GM06990 (cell line): ENCODE measurements around the gene RAD9A.

ENCODE experiments used
- DNase-seq: peaks from one replicate; pipeline ENCODE4 v3.0.0-alpha.2; 2011; ENCODE audit not compliant: insufficient read length; ENCODE audit errors: extremely low read depth
- H3K27me3 ChIP-seq: replicated peaks from 2 replicates; pipeline ENCODE4 v1.6.0; 2011; ENCODE audit warnings: low read length; ENCODE audit not compliant: control insufficient read depth, insufficient read depth
- H3K36me3 ChIP-seq: 2 replicates; pipeline ENCODE4 v1.5.1; 2011; ENCODE audit warnings: low read length; ENCODE audit not compliant: control insufficient read depth, insufficient read depth
- H3K4me3 ChIP-seq: replicated peaks from 2 replicates; pipeline ENCODE4 v1.5.1; 2011; ENCODE audit warnings: low read depth, mild to moderate bottlenecking, control low read depth, low read length
- TF ChIP-seq, protein P1 (sequence below): IDR thresholded peaks from 2 replicates; pipeline ENCODE4 v1.5.1; 2011; ENCODE audit warnings: low read length, control low read depth, mild to moderate bottlenecking, inconsistent platforms; ENCODE audit not compliant: insufficient read depth, poor library complexity, severe bottlenecking

RAD9A gene

GRCh38 chr11:67356864-67357561 lies 34.8 kb upstream of the RAD9A start:
- DNase-seq, result peak; percentile 58
- TF ChIP-seq, protein P1, sequence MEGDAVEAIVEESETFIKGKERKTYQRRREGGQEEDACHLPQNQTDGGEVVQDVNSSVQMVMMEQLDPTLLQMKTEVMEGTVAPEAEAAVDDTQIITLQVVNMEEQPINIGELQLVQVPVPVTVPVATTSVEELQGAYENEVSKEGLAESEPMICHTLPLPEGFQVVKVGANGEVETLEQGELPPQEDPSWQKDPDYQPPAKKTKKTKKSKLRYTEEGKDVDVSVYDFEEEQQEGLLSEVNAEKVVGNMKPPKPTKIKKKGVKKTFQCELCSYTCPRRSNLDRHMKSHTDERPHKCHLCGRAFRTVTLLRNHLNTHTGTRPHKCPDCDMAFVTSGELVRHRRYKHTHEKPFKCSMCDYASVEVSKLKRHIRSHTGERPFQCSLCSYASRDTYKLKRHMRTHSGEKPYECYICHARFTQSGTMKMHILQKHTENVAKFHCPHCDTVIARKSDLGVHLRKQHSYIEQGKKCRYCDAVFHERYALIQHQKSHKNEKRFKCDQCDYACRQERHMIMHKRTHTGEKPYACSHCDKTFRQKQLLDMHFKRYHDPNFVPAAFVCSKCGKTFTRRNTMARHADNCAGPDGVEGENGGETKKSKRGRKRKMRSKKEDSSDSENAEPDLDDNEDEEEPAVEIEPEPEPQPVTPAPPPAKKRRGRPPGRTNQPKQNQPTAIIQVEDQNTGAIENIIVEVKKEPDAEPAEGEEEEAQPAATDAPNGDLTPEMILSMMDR, result peak; percentile 93
- no peaks in the 10 kb centered on the region for H3K27me3 ChIP-seq
- H3K36me3 ChIP-seq, result no peaks in the 10 kb centered on the region
- peak overlapping the region; percentile 10; the same call in 1 of the 2 replicates for H3K4me3 ChIP-seq

GRCh38 chr11:67357831-67358670 lies 33.7 kb upstream of the RAD9A start:
- Histone ChIP-seq H3K27me3 (no peaks in the 10 kb centered on the region), H3K36me3 (no peaks in the 10 kb centered on the region), H3K4me3 (no peak overlapping the region)
- TF ChIP-seq, protein P1, result no peak
- no peak for DNase-seq

DNA sequence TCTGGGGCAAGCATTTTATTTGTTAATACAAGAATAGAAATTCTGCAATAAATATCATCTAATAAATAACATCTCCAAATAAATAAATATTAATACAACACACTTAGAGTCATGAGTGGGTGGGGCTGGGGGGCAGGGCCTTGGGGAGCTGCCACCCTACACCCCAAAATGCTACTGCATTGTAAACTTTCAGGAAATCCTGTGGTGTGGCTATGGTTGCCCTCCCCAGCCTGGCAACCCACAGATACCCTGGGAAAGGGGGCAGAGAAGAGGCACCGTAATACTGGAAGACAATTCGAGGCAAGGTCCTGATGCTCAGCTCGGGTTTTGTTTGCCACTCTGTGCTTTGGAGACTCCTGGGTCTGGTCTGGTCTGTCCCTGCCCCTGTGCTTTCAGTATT lies 27.6 kb upstream of the RAD9A start:
- TF ChIP-seq, protein P1, result no peak
- Histone ChIP-seq H3K36me3 (no peaks in the 10 kb centered on the region), H3K4me3 (no peak overlapping the region), H3K27me3 (no peaks in the 10 kb centered on the region)
- DNase-seq, result no peak

DNA sequence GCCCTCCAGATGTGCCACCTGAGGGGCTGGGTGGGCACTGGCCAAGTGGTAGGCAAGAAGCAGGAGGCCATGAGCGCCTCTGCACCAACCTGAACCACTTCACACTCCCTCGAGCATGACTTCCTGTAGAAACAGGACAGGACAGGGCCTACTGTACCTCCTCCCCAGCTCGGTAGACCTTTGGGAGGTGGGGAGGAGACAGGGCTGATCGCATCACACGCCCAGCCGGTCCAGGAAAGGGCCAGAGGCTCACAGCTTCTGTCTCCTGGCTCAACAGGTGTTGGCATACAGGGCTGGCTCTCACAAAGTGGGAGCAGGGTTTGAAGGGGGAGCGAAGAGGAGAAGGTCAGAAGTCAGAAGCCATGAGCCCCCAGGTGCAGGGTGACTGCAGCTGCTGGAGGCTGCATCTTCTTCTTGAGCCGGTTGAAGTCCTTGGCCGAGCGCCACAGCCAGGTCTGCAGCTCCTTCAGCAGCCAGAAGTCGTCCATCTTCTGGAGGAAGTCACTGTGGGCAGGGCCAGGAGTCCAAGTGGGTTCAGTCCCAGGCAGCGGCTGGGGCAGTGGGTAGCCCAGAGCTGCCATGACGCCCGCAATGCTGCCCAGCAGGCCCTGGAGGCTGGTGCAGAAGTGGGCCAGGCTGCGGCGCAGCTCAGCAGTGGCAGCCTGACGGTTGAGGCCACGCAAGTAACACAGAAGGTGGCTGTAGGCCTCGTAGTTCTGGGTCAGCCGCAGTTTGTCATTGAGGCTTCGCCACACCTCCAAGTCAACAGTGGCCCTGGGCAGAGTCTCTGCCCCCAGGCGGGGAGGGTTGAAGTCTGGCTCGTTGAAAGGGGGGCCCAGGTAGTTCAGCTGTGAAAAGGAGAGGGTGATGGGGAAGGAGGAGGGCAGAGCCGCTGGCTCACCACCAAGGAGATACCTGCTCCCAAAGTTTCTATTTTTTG lies 26.7 kb upstream of the RAD9A start:
- TF ChIP-seq, protein P1, result no peak
- no peak for DNase-seq
- Histone ChIP-seq H3K27me3 (no peaks in the 10 kb centered on the region), H3K4me3 (no peak overlapping the region), H3K36me3 (no peaks in the 10 kb centered on the region)

- no peaks in the 10 kb centered on the region for H3K27me3 ChIP-seq
- TF ChIP-seq, protein P1, result no peak
- DNase-seq, result no peak
- H3K4me3 ChIP-seq, result no peak overlapping the region
- no peaks in the 10 kb centered on the region for H3K36me3 ChIP-seq
Measured at GRCh38 chr11:67365736-67366444, 25.9 kb upstream of the RAD9A start.
